HG03280 (cell line): ENCODE measurements around the gene STRN3.
"Not testable (repeated sequence)": the region's sequence is repeated elsewhere in the genome, so short reads cannot be mapped to it uniquely, and the experiment has no call there.

Experiments
- ATAC-seq: cut with Tn5 transposase; IDR thresholded peaks from one replicate; pipeline ENCODE4 v1.9.1; 2021; ENCODE audit warnings: mild to moderate bottlenecking, moderate library complexity; ENCODE audit not compliant: unreplicated experiment

Gene STRN3

DNA sequence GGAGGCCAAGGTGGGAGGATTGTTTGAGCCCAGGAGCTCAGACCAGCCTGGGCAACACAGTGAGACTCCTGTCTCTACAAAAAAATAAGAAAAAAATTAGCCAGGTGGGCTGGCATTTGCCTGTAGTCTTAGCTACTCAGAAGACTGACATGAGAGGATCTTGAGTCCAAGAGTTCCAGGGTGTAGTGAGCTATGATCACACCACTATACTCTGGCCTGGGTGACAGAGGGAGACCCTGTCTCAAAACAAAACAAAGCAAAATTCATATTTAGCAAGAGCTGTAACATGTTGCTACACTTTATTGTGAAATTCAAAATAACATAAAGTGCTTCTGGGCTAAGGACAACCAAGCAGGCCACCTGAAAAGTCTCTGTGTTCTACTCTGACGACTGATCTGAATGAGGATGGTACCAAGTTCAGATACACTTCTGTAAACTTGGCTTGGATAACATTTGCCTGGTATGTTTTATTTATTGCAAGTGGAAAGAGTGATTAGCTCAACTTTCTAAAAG lies 11.6 kb upstream of the STRN3 start:
- no peak for ATAC-seq

DNA sequence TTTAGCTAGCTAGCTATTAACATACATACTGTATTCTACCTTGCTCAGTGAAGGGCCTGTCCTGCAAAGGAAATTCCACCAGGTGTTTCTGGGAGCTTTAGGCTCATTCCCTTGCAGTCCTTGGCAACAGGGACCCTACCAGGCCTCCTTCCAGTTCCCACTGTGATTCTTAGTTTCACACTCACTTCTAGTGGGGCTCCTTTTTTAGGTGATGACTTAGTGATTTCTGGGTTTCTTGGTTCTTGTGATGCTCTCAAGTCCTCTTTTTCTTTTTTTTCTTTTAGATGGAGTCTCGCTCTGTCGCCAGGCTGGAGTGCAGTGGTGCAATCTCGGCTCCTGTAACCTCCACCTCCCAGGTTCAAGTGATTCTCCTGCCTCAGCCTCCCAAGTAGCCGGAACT lies 10.4 kb upstream of the STRN3 start:
- ATAC-seq, result no peak

- no peak for ATAC-seq
Measured at GRCh38 chr14:31030469-31030868, 4.3 kb upstream of the STRN3 start.

DNA sequence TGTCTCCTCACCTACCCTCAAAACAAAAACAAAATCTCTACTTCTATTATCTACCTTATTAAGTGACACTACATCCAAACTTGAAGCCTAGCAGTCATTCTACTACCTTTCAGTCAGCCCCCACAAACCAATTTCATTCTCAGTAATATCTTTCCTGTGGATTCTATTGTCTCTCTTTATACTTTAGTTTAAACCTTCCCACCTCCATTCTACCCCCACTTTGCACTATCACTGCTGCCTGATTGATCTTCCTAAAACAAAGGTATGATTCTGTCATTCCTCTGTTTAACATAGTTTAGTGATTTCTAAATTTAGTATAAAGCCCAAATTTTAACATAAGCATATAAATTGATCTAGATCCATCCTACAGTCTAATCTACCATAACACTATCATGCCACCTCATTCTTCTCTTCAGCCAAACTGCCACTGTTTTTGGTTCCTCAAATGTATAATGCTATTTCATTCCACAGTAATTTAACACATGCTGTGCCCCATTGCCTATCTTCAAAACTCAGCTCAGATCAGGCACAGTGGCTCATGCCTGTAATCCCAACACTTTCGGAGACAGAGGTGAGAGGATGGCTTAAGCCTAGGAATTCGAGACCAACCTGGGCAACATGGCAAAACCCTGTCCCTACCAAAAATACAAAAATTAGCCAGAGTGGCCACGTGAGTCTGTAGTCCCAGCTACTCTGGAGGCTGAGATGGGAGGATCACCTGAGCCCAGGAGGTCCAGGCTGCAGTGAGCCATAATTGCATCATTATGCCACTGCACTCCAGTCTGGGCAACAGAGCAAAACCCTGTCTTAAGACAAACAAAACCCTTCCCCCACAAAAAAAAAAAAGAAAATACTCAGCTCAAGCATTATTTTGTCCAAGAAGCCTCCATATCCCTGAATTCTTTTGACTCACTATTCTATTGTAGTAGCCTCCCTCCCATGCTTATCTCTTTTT lies 3.1 kb upstream of the STRN3 start:
- ATAC-seq, result no peak

GRCh38 chr14:31027847-31028246 lies 1.7 kb upstream of the STRN3 start:
- ATAC-seq, result no peak

DNA sequence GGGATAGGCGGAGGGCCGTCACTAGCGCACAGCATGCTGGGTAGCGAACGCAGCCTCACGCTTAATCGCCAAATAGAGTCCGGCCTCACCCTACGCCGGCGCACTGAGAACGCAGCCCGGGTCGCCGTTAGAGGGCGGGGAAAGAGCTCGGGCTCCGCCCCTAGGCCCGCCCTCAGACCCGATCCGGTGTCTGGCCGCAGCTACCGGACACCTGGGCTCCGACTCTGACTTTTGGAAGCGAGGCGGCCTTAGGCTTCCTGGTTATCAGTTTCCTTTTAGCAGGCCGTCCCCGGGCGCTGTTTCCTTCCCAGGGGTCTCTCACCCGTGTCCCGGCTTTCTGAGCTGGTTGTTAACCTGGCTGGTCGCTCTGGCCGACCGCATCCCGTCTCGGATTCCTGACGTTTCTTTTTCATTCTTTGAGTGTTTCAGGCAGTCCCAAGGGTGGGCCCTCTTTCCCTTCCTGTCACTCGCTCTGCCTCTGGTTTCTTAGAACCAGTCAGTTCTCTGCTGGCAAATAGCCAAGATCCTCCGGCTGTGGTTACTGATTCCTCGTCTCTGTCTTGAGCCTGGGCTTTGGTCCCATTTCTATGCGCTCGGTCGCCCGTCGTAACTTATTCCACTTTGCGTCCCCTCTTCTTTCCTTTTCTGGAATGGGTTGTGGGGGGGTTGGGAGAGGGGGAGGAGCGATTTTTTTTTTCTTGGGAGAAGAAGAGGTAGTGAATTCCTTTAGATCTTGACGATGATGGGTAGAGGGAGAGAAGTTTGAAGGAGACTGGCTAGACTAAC lies 464 bp upstream of the STRN3 start:
- peak; percentile 96 for ATAC-seq

GRCh38 chr14:31025367-31026076 lies 657 bp downstream of the STRN3 start, which contains the start of gene AP4S1:
TSS of gene AP4S1 (plus strand) at chr14:31025649. CDS start at chr14:31066197, 40,548 bp downstream.
- peak; percentile 15 for ATAC-seq

- ATAC-seq, result no peak
Measured at GRCh38 chr14:31024577-31025366, 1.4 kb downstream of the STRN3 start.

DNA sequence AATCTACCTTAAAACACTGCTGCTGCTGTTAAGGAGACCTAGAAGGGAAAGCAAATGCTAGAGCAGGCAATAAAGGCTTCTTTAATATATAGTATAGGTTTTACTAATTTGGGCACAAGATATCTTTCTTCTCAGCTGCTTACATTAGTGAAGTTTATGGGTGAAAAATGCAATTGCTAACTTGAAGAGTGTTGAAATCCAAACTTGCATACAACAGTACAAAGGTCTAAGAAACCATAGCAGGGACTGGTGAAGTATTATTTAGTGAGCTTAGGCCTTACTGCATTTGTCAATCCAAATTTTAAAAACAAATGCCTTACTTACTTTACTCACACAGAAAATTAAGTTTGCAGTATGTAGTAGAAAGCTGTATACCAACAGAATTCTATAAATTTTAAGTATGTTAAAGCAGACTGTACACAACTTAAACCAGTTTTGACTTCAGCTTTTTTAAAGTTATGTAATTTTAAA lies 2.1 kb downstream of the STRN3 start:
- no peak for ATAC-seq

GRCh38 chr14:31022386-31022785 lies 3.8 kb downstream of the STRN3 start:
- ATAC-seq, result no peak

DNA sequence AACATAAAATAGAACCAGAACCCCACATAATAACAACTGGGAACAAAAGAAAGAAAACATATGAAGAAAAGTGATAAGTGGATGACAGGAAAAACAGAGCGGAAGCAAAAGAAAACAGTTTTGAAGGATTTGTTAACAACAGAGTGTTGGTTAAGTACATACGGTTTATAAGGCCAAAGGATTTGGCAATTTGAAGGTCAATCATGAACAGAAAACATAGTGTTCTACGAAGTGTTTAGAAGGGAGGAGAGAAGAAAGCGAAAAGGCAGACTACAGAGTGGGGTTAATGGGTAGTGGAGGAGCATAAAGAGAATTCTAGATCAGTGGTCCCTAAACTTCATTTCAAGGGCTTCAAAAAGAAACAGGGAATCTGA lies 4.6 kb downstream of the STRN3 start:
- no peak for ATAC-seq

DNA sequence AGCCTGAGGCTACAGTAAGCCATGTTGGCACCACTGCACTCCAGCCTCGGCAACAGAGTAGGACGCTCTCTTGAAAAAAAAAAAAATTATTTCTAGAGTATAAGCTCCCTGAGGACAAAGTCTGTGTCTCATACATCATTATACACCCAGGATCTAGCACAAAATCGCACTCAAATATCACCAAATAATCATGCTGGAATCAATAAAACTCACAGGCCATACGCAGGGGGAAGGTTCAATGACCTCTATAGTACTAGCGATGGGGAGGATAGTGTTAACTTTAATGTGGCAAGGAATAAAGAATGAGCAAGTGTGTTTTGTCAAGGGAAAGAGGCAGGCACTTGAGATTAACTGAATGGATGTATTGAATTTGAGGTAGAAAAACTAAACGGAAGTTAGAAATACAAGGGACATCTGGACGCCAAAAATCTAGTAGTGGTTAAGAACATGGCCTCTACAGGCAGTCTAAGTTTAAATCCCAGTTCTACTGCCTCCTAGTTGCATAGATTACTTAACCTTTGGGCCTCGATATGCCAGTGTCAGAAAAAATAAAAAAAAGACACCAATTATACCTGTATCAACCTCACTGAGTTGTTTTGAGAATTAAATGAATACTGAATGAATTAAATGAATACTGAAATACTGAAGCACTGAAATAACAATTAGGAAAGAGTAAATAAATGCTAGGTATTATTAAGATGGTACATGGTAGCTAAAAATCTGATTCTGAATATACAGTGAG lies 5.2 kb downstream of the STRN3 start:
- ATAC-seq, result no peak

GRCh38 chr14:31018057-31018645 lies 8.0 kb downstream of the STRN3 start:
- no peak for ATAC-seq

GRCh38 chr14:31013841-31014240 lies 12.3 kb downstream of the STRN3 start:
- ATAC-seq, result no peak

DNA sequence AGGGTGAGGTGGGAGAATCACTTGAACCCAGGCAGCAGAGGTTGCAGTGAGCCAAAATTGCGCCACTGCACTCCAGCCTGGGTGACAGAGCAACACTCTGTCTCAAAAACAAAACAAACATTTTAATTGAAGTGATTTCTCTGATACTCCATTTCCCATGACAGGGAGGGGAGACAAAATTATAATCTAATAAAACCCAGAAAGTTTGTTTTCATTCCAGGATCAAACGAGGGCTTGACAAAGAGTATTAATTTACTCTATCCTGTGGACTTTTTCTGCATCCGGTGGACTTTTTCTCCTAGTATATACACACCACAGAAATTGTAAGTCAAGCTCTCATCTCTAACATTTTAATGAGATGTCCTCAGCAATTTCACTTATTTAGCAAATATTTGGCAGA lies 15.2 kb downstream of the STRN3 start:
- no peak for ATAC-seq

- no peak for ATAC-seq
Measured at GRCh38 chr14:31009836-31010574, 16.2 kb downstream of the STRN3 start.

DNA sequence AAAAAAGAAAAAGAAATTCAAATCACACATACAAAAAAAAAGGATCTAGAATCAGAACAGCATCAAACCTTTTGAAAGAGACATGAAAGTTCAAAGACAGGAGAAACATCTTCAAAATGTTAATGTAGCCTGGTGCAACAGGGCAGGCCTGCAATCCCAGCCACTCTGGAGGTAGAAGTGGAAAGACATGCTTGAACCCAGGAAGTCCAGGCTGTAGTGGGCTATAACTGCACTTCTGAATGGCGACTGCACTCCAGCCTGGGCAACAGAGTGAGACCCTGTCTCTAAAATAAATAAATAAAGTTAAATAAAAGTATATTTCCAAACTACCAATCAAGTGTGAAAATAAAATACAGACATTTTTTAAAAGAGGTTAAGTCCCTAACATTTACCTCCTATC lies 19.5 kb downstream of the STRN3 start:
- ATAC-seq, result no peak

DNA sequence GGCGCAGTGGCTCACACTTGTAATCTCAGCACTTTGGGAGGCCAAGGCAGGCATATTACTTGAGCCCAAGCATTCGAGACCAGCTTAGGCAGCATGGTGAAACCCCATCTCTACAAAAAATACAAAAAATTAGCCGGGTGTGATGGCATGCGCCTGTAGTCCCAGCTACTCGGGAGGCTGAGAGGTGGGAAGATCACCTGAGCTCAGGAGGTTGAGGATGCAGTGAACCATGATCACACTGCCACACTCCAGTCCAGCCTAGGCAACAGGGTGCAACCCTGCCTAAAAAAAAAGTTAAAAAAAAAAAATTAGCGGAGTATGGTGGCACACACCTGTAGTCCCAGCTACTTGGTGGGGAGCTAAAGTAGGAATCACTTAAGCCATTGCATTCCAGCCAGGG lies 22.2 kb downstream of the STRN3 start:
- not testable (repeated sequence) for ATAC-seq
